HCT116 (cell line): Measurements from ENCODE around the gene ACADVL. TPM values are rescaled to one million over a fixed set of nuclear protein-coding genes. Genes with fewer than 3 reads are reported as not detected.

Experiments
- ATAC-seq: fragments of 200-7000 bp; cut with Tn5 transposase; 2 replicates; pipeline ENCODE4 v1.9.1; 2020; ENCODE audit warnings: mild to moderate bottlenecking, moderate library complexity
- BruUV-seq: library from RNA; stranded (reverse); fragments of 400-500 nt; replicated peaks from 2 replicates; lab custom pipeline; 2021; lab: Mats Ljungman, UMichigan
- CTCF ChIA-PET: fragments of 300-600 bp; sonication (Branson Sonifier 250); formaldehyde crosslinking; loops from one replicate; lab custom pipeline; 2021; ENCODE audit warnings: antibody characterized with exemption; lab: Charles Lee
- POLR2A ChIA-PET: fragments of 300-600, 350-600 bp; sonication (Branson Sonifier 250); formaldehyde crosslinking; loops from one replicate; lab custom pipeline; 2021; ENCODE audit warnings: antibody characterized with exemption; lab: Charles Lee
- RAD21 ChIA-PET, 2 experiments: fragments of 300-600 bp; sonication (Branson Sonifier 250); formaldehyde crosslinking; loops; one replicate each; lab custom pipeline; 2023; ENCODE audit warnings: low total read pairs in 2 of 2; ENCODE audit not compliant: uncharacterized antibody in 2 of 2, unreplicated experiment in 2 of 2, low non-redundant PET in 1 of 2; lab: Charles Lee
- DNase-seq: peaks from one replicate; pipeline ENCODE4 v3.0.0-alpha.2; 2010; ENCODE audit warnings: low read depth, low spot score
- H2AFZ ChIP-seq: fragments of 200-600 bp; shearing (Covaris generic), sonication (generic); 2 replicates; pipeline ENCODE4 v1.6.1; 2017; ENCODE audit warnings: low read depth, mixed run types, mixed read lengths, antibody characterized with exemption, low read length; ENCODE audit not compliant: poor library complexity, severe bottlenecking
- H3K27ac ChIP-seq: 2 replicates; pipeline ENCODE4 v1.5.1; 2012; ENCODE audit warnings: low read depth, low read length
- H3K27me3 ChIP-seq: fragments of 200-600 bp; sonication (generic); 2 replicates; pipeline ENCODE4 v1.6.1; 2016; ENCODE audit warnings: mixed run types, low read length, mixed read lengths; ENCODE audit not compliant: insufficient read depth
- H3K36me3 ChIP-seq, 2 experiments: fragments of 200-500 bp in 1 of 2; fragments of 200-600 bp in 1 of 2; sonication (Bioruptor generic) in 1 of 2; sonication (generic) in 1 of 2; 2 replicates each; pipeline versions ENCODE4 v1.5.1 to v1.6.1; 2014 to 2016; ENCODE audit warnings: low read length in 2 of 2, inconsistent platforms in 1 of 2, mixed read lengths in 1 of 2, mixed run types in 1 of 2; ENCODE audit not compliant: insufficient read depth in 2 of 2, control insufficient read depth in 1 of 2
- H3K4me1 ChIP-seq, 2 experiments: fragments of 200-600 bp in 1 of 2; sonication (generic) in 1 of 2; 2 replicates each; pipeline versions ENCODE4 v1.5.1 to v1.6.1; 2012 to 2017; ENCODE audit warnings: low read length in 2 of 2, inconsistent platforms in 1 of 2, mild to moderate bottlenecking in 1 of 2, mixed read lengths in 1 of 2, mixed run types in 1 of 2, moderate library complexity in 1 of 2; ENCODE audit not compliant: insufficient read depth in 2 of 2, control insufficient read depth in 1 of 2
- H3K4me2 ChIP-seq: fragments of 200-600 bp; sonication (generic); 2 replicates; pipeline ENCODE4 v1.6.1; 2017; ENCODE audit warnings: mixed run types, low read length, mixed read lengths
- H3K4me3 ChIP-seq, 2 experiments: fragments of 200-600 bp in 1 of 2; sonication (generic) in 1 of 2; replicated peaks in 1 of 2; 2 replicates each; pipeline ENCODE4 v1.5.1; 2011 to 2016; ENCODE audit warnings: low read length in 2 of 2, control low read depth in 1 of 2, low read depth in 1 of 2, mild to moderate bottlenecking in 1 of 2, mixed read lengths in 1 of 2, mixed run types in 1 of 2
- H3K79me2 ChIP-seq: fragments of 200-600 bp; sonication (generic); 2 replicates; pipeline ENCODE4 v1.6.1; 2017; ENCODE audit warnings: mild to moderate bottlenecking, mixed run types, low read length, moderate library complexity, mixed read lengths; ENCODE audit not compliant: insufficient read depth
- H3K9ac ChIP-seq: fragments of 200-600 bp; sonication (generic); 2 replicates; pipeline ENCODE4 v1.6.1; 2016; ENCODE audit warnings: low read length, mixed read lengths
- H3K9me2 ChIP-seq: fragments of 200-600 bp; sonication (generic), shearing (Covaris generic); 2 replicates; pipeline ENCODE4 v1.6.1; 2017; ENCODE audit warnings: mixed run types, mild to moderate bottlenecking, moderate library complexity; ENCODE audit not compliant: insufficient read depth
- H3K9me3 ChIP-seq, 2 experiments: fragments of 200-500 bp in 1 of 2; fragments of 200-600 bp in 1 of 2; sonication (Bioruptor generic) in 1 of 2; sonication (generic) in 1 of 2; 2 replicates each; pipeline ENCODE4 v1.6.1; 2014 to 2017; ENCODE audit warnings: low read length in 2 of 2, mixed read lengths in 2 of 2, inconsistent platforms in 1 of 2, low read depth in 1 of 2, mild to moderate bottlenecking in 1 of 2, mixed run types in 1 of 2, moderate library complexity in 1 of 2; ENCODE audit not compliant: control insufficient read depth in 1 of 2, insufficient read depth in 1 of 2
- H4K20me1 ChIP-seq: fragments of 200-600 bp; sonication (generic), shearing (Covaris generic); 2 replicates; pipeline ENCODE4 v1.6.1; 2017; ENCODE audit warnings: mixed run types, mild to moderate bottlenecking, moderate library complexity; ENCODE audit not compliant: insufficient read depth
- ATF3 ChIP-seq: IDR thresholded peaks from 2 replicates; pipeline ENCODE4 v1.6.1; 2012
- CBX3 ChIP-seq: IDR thresholded peaks from 2 replicates; pipeline ENCODE4 v1.6.1; 2012; ENCODE audit warnings: low read depth
- ELF1 ChIP-seq: IDR thresholded peaks from 2 replicates; pipeline ENCODE4 v1.6.1; 2012; ENCODE audit warnings: low read depth, borderline replicate concordance
- EZH2 ChIP-seq: fragments of 200-600 bp; sonication (generic); IDR thresholded peaks from 2 replicates; pipeline ENCODE4 v1.6.1; 2017; ENCODE audit warnings: antibody characterized with exemption, mixed run types
- FOSL1 ChIP-seq: IDR thresholded peaks from 2 replicates; pipeline ENCODE4 v1.6.1; 2012; ENCODE audit warnings: low read depth
- JUND ChIP-seq: IDR thresholded peaks from 2 replicates; pipeline ENCODE4 v1.6.1; 2012
- POLR2AphosphoS5 ChIP-seq: IDR thresholded peaks from 2 replicates; pipeline ENCODE4 v1.6.1; 2011; ENCODE audit warnings: mild to moderate bottlenecking, low read depth, low read length, moderate library complexity
- RAD21 ChIP-seq: IDR thresholded peaks from 2 replicates; pipeline ENCODE4 v1.6.1; 2012; ENCODE audit warnings: low read depth, mild to moderate bottlenecking
- SP1 ChIP-seq: IDR thresholded peaks from 2 replicates; pipeline ENCODE4 v1.6.1; 2012; ENCODE audit warnings: low read depth
- YY1 ChIP-seq: IDR thresholded peaks from 2 replicates; pipeline ENCODE4 v1.6.1; 2011; ENCODE audit warnings: low read length, low read depth, moderate library complexity, mild to moderate bottlenecking; ENCODE audit not compliant: insufficient replicate concordance; ENCODE audit errors: extremely low read depth
- ZFX ChIP-seq: fragments of 450-650 bp; IDR thresholded peaks from 2 replicates; pipeline ENCODE4 v1.6.1; 2017
- intact Hi-C: fragments of 100-400 bp; cut with micrococcal nuclease; formaldehyde crosslinking; loops from 2 replicates; pipeline ENCODE4 v1.10.0; 2022
- total RNA-seq: library from RNA; stranded (reverse); gene quantifications from one replicate; pipeline ENCODE4 v1.2.1, GENCODE V29; 2021; ENCODE audit not compliant: unreplicated experiment
- TF ChIP-seq, protein P1 (sequence below): IDR thresholded peaks from 2 replicates; pipeline ENCODE4 v1.6.1; 2011; ENCODE audit warnings: mild to moderate bottlenecking, low read length, moderate library complexity; ENCODE audit not compliant: insufficient replicate concordance; ENCODE audit errors: extremely low read depth
- TF ChIP-seq, protein P2 (sequence below): IDR thresholded peaks from 2 replicates; pipeline ENCODE4 v1.6.1; 2012; ENCODE audit warnings: low read depth

ACADVL gene
- total RNA-seq, 1 experiment from 2014 or later: 554 TPM

DNA sequence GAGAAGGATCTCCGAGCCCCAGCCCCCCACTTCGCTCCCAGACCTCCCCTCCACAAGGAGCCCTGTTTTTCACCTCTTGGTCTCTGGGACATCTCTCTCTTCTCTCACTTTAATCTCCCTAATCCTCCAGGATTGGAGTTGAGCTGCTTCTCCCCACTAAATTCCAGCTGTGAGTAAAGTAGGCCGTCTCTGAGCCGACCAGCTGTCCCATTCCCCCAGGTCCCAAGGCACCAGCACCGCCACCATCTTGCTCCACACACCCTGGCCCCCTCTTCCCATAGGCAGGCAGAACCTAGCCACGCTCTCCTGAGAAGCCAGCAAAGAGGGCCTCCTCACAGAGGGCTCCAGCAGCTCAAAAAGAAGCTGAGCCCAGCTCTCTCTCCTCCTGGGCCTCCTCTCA lies 980 bp upstream of the ACADVL start:
- Histone ChIP-seq H3K79me2 (peaks cover 30% of the 10 kb centered on the region), H3K27me3 (no peaks in the 10 kb centered on the region), H3K4me1 (peaks cover 14 to 67% of the 10 kb centered on the region in 2 experiments; a peak in 3 of 4 replicates)
- no peak for TF ChIP-seq ELF1
- TF ChIP-seq ZFX: no peak
- no peak for TF ChIP-seq YY1
- TF ChIP-seq SP1: no peak
- no peak for TF ChIP-seq EZH2
- no peak for TF ChIP-seq ATF3
- TF ChIP-seq, all 23 proteins: peak for 0
- intact Hi-C loops: no loop called here
- no peak overlapping the region for H3K9ac ChIP-seq
- no peaks in the 10 kb centered on the region for H4K20me1 ChIP-seq
- H2AFZ ChIP-seq: no peak overlapping the region
- H3K9me2 ChIP-seq: no peaks in the 10 kb centered on the region
- BruUV-seq: no TSS peak
- H3K4me2 ChIP-seq: peak overlapping the region; percentile 96
- no peak overlapping the region for H3K4me3 ChIP-seq
- POLR2A ChIA-PET: interaction anchor here (1.4 to 3.2 kb wide), 5 partner anchors 16 to 111 kb away, joined by 7 to 19 read pairs (median 13); partner anchors contain the start of genes DVL2 and GABARAP
- DNase-seq (no peak), ATAC-seq (no peak)
- H3K9me3 ChIP-seq: no peaks in the 10 kb centered on the region
- H3K27ac ChIP-seq: peak overlapping the region; percentile 99
- H3K36me3 ChIP-seq: peaks cover 13 to 28% of the 10 kb centered on the region in 2 experiments; a peak in 3 of 4 replicates
- CTCF ChIA-PET: no interaction called here
- RAD21 ChIA-PET: no interaction called here

DNA sequence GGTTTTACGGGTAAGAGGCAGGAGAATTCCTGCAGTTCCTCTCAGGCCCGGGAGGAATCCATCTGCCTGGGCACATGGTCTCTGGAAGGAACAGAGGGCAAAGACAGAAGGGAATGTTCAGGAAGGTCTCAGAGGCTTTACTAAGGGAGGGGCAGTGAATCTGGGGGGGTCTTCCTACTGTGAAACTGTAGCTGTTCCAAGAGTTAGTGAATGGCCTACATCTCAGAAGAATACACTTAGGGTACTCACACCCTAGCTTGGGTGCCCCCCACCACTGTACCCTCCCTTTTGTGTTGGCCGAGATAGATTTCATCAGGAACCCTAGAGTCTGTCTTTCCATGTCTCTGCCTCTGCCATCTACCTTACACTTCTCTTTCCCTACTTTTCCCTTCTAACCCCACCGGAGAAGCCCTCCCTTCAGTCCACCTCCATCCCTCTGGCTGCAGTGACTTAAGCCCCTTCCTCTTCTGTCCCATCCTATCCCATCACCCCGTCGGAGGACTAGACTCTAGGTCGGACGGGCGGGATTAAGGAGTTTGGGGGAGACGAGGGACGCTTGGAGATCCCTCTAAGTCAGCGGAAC lies 418 bp upstream of the ACADVL start:
- Histone ChIP-seq H3K4me1 (peaks cover 14 to 61% of the 10 kb centered on the region in 2 experiments; a peak in 3 of 4 replicates), H3K9ac (peak overlapping the region; percentile 95), H3K9me2 (no peaks in the 10 kb centered on the region), H3K4me2 (peak overlapping the region; percentile 96), H3K79me2 (peaks cover 30% of the 10 kb centered on the region), H4K20me1 (no peaks in the 10 kb centered on the region), H3K27ac (peak overlapping the region; percentile 99), H2AFZ (no peak overlapping the region), H3K9me3 (no peaks in the 10 kb centered on the region), H3K4me3 (peak overlapping the region; percentile 69 to 75), H3K36me3 (peaks cover 18 to 33% of the 10 kb centered on the region in 2 experiments; a peak in 3 of 4 replicates), H3K27me3 (no peaks in the 10 kb centered on the region)
- POLR2A ChIA-PET: interaction anchor here (0.6 to 3.2 kb wide), 10 partner anchors 15 to 365 kb away, joined by 3 to 19 read pairs (median 8); partner anchors contain the start of genes DVL2, GABARAP, MPDU1 and PHF23
- BruUV-seq: no TSS peak
- intact Hi-C loops: no loop called here
- ATAC-seq (no peak), DNase-seq (no peak)
- RAD21 ChIA-PET: no interaction called here
- CTCF ChIA-PET: interaction anchor here (1.0 to 2.8 kb wide), 4 partner anchors 19 to 110 kb away, joined by 3 to 37 read pairs (median 13); partner anchors contain the start of genes NEURL4 and PHF23
- TF ChIP-seq ZFX (0 out of 2 replicates have a peak, but pooled peaks have one; percentile 50), JUND (no peak), CBX3 (no peak), POLR2AphosphoS5 (no peak), FOSL1 (no peak), RAD21 (no peak)
- TF ChIP-seq, protein P1, sequence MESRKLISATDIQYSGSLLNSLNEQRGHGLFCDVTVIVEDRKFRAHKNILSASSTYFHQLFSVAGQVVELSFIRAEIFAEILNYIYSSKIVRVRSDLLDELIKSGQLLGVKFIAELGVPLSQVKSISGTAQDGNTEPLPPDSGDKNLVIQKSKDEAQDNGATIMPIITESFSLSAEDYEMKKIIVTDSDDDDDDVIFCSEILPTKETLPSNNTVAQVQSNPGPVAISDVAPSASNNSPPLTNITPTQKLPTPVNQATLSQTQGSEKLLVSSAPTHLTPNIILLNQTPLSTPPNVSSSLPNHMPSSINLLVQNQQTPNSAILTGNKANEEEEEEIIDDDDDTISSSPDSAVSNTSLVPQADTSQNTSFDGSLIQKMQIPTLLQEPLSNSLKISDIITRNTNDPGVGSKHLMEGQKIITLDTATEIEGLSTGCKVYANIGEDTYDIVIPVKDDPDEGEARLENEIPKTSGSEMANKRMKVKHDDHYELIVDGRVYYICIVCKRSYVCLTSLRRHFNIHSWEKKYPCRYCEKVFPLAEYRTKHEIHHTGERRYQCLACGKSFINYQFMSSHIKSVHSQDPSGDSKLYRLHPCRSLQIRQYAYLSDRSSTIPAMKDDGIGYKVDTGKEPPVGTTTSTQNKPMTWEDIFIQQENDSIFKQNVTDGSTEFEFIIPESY: no peak
- TF ChIP-seq, protein P2, sequence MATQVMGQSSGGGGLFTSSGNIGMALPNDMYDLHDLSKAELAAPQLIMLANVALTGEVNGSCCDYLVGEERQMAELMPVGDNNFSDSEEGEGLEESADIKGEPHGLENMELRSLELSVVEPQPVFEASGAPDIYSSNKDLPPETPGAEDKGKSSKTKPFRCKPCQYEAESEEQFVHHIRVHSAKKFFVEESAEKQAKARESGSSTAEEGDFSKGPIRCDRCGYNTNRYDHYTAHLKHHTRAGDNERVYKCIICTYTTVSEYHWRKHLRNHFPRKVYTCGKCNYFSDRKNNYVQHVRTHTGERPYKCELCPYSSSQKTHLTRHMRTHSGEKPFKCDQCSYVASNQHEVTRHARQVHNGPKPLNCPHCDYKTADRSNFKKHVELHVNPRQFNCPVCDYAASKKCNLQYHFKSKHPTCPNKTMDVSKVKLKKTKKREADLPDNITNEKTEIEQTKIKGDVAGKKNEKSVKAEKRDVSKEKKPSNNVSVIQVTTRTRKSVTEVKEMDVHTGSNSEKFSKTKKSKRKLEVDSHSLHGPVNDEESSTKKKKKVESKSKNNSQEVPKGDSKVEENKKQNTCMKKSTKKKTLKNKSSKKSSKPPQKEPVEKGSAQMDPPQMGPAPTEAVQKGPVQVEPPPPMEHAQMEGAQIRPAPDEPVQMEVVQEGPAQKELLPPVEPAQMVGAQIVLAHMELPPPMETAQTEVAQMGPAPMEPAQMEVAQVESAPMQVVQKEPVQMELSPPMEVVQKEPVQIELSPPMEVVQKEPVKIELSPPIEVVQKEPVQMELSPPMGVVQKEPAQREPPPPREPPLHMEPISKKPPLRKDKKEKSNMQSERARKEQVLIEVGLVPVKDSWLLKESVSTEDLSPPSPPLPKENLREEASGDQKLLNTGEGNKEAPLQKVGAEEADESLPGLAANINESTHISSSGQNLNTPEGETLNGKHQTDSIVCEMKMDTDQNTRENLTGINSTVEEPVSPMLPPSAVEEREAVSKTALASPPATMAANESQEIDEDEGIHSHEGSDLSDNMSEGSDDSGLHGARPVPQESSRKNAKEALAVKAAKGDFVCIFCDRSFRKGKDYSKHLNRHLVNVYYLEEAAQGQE: no peak
